NCI-H2196 treated with DMSO at 0.1 percent for 48 hours (cell line): ENCODE data around the gene PTGDS.
A peak's percentile ranks its signal among the peaks of the same experiment; 100 is the strongest.

Experiments used
- DNase-seq: peaks from one replicate; lab custom pipeline; 2025; ENCODE audit not compliant: unreplicated experiment; lab: John Stamatoyannopoulos, UW

PTGDS gene

GRCh38 chr9:137007108-137007815, 30.0 kb downstream of the PTGDS start:
- DNase-seq, result peak; percentile 30

- DNase-seq, result no peak
Observed at GRCh38 chr9:137007816-137008270, 30.5 kb downstream of the PTGDS start.

- no peak for DNase-seq
Observed at GRCh38 chr9:137008312-137008711, 31.0 kb downstream of the PTGDS start.

GRCh38 chr9:137009217-137009616, 31.9 kb downstream of the PTGDS start:
- no peak for DNase-seq

GRCh38 chr9:137009938-137010732, 32.8 kb downstream of the PTGDS start:
- DNase-seq, result no peak

- DNase-seq, result no peak
Observed at GRCh38 chr9:137011156-137011555, 33.9 kb downstream of the PTGDS start.

GRCh38 chr9:137011907-137012675, 34.8 kb downstream of the PTGDS start:
- DNase-seq, result no peak

- no peak for DNase-seq
Observed at GRCh38 chr9:137012694-137013570, 35.6 kb downstream of the PTGDS start.

- DNase-seq, result no peak
Observed at GRCh38 chr9:137013571-137013940, 36.3 kb downstream of the PTGDS start.

- DNase-seq, result no peak
Observed at GRCh38 chr9:137014166-137014565, 36.9 kb downstream of the PTGDS start.

- no peak for DNase-seq
Observed at GRCh38 chr9:137014776-137015539, 37.7 kb downstream of the PTGDS start.

- no peak for DNase-seq
Observed at GRCh38 chr9:137015540-137015930, 38.2 kb downstream of the PTGDS start.

GRCh38 chr9:137015976-137016375, 38.7 kb downstream of the PTGDS start:
- no peak for DNase-seq

GRCh38 chr9:137016436-137016835, 39.1 kb downstream of the PTGDS start:
- no peak for DNase-seq

GRCh38 chr9:137017071-137017470, 39.8 kb downstream of the PTGDS start:
- no peak for DNase-seq

GRCh38 chr9:137017791-137018497, 40.6 kb downstream of the PTGDS start:
- no peak for DNase-seq

GRCh38 chr9:137018761-137019559, 41.7 kb downstream of the PTGDS start:
- DNase-seq, result no peak

- no peak for DNase-seq
Observed at GRCh38 chr9:137019891-137020683, 42.8 kb downstream of the PTGDS start.
